ENCODE data around the gene PRDX6.
"Not testable (repeated sequence)": the region's sequence is repeated elsewhere in the genome, so short reads cannot be mapped to it uniquely, and the experiment has no call there.

Gene PRDX6

DNA sequence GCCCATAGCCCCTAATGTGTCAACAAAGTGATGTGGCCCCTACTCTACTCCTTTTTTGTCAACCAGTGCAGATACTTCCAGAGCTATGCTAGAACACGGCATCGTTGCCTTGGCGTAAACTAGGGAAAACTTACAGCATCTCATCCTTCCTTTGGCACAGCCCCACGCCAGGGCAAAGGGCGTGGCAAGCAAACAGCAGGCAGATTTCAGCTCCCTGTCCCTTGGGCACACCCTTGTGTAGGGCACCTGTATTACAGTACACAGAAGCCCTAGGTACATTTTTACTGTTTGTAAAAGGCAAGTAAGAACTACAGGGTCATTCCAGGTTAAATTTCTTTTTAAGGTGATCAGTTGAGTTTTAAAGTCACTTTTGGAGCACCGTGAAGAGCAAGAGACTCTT lies 29.3 kb downstream of the PRDX6 start:
- POLR2A ChIA-PET: no interaction called here
- H3K4me3 ChIP-seq (ENCODE audit: low read depth, low read length): no peak overlapping the region
- TF ChIP-seq CTCF (IDR thresholded peaks at IDR 0.05; ENCODE audit: insufficient read depth, low read length, missing control alignments): no peak
- CTCF ChIA-PET: interaction anchor here (1.8 kb wide), 1 partner anchor 11 kb away, joined by 7 read pairs; no protein-coding TSS in a partner anchor
- no peak for DNase-seq (ENCODE audit: low read depth, low spot score)

DNA sequence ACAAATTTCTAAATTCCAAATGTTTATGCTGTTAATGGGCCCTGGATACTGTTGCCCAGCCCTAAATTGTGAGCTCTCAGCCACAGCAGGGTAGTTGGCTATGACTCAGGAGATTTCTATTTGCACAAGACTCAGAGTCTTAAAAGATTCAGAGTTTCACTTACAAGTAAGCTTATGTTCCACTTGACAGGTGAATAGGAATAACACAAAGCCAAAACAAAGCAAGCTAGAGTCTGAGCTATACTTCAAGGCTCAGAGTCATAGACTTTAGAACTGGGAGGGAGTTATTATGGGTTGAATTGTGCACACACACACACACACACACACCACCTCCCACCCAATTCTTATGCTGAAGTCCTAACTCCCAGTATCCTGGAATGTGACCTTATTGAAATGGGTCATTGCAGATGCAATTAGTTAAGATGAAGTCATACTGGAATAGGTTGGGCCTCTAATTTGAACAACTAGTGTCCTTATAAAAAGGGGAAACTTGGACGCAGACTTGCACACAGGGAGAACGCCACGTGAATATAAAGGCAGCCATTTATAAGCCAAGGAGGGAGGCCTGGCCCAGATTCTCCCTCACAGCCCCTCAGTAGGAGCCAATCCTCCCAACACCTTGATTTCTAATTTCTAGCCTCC lies 30.2 kb downstream of the PRDX6 start:
- H3K4me3 ChIP-seq (ENCODE audit: low read depth, low read length): no peak overlapping the region
- ChIA-PET POLR2A (no interaction called here), CTCF (no interaction called here)
- peak; percentile 50 for DNase-seq (ENCODE audit: low read depth, low spot score)
- no peak for TF ChIP-seq CTCF (IDR thresholded peaks at IDR 0.05; ENCODE audit: insufficient read depth, low read length, missing control alignments)

DNA sequence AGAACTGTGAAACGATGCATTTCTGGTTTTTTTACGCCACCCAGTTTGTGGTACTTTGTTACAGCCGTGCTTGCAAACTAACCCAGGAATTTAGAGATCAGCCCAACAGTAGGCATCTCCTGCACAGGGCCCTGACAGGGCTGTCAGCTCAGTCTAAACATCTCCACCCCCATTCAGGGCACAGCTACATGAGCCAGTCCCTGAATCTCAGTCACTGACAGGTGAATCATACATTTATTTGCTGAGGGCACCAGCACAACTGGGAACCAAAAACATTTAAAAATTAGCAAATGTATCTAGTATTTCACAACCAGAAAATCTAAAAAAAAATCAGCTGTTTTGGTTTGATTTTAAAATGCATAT lies 30.7 kb downstream of the PRDX6 start:
- H3K4me3 ChIP-seq (ENCODE audit: low read depth, low read length): no peak overlapping the region
- TF ChIP-seq CTCF (IDR thresholded peaks at IDR 0.05; ENCODE audit: insufficient read depth, low read length, missing control alignments): no peak
- POLR2A ChIA-PET: no interaction called here
- no peak for DNase-seq (ENCODE audit: low read depth, low spot score)
- CTCF ChIA-PET: no interaction called here

DNA sequence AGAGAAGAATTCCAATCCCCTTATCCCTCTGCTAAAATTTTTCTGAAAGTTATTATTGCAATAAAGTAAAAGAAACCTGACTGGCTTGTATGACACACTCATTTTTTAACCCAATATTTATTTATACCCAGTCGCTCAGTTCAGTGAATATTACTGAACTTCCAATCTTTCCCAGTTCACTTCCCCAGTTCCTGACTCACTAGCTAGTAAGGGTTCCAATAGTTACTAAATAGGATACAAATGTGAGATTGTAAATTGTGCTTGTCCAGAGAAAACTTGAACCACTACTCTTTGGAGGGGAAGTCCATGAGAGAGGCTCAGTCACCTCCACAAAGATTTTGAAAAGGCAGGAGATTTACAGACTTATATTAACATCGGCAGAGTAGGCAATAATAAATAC lies 31.4 kb downstream of the PRDX6 start:
- no peak for DNase-seq (ENCODE audit: low read depth, low spot score)
- ChIA-PET POLR2A (no interaction called here), CTCF (no interaction called here)

GRCh38 chr1:173509797-173510196 lies 32.7 kb downstream of the PRDX6 start:
- ChIA-PET POLR2A (no interaction called here), CTCF (interaction anchor here (1.2 to 1.7 kb wide), 2 partner anchors 9 to 78 kb away, joined by 3 to 4 read pairs; no protein-coding TSS in a partner anchor)
- no peak for TF ChIP-seq CTCF (IDR thresholded peaks at IDR 0.05; ENCODE audit: insufficient read depth, low read length, missing control alignments)
- no peak for DNase-seq (ENCODE audit: low read depth, low spot score)
- H3K4me3 ChIP-seq (ENCODE audit: low read depth, low read length): no peak overlapping the region

More for the DNA sequence above, 31.4 kb downstream of the PRDX6 start:
- H3K4me3 ChIP-seq (ENCODE audit: low read depth, low read length): no peak overlapping the region
- no peak for TF ChIP-seq CTCF (IDR thresholded peaks at IDR 0.05; ENCODE audit: insufficient read depth, low read length, missing control alignments)

DNA sequence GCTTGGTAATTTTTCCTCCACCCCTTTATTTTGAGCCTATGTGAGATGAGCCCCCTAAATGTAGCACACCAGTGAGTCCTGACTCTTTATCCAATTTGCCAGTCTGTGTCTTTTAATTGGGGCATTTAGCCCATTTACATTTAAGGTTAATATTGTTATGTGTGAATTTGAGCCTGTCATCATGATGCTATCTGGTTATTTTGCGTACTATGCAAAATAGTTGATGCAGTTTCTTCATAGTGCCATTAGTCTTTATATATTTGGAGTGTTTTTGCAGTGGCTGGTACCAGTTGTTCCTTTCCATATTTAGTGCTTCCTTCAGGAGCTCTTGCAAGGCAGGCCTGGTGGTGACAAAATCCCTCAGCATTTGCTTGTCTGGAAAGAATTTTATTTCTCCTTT lies 37.4 kb downstream of the PRDX6 start:
- CTCF ChIA-PET; H3K4me3 ChIP-seq (ENCODE audit: low read depth, low read length); POLR2A ChIA-PET; DNase-seq (ENCODE audit: low read depth, low spot score): not testable (repeated sequence)

DNA sequence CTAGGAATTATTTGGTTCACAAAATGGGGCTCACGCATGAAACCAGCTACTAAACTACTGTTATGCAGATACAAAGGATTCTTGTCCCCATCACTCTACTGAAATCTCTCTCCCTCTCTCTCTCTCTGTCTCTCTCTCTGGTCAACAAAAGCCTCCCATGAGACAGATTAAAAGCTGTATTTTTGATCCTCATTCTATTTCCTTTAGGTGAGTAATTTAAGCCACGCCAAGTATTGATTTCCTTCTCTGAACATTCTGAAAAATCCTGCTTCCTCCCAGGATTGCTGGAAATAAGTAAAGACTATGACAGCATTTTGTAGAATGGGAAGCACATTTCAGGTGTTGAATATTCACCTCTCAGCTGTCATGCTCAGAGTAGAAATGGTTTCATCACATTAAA lies 43.7 kb downstream of the PRDX6 start:
- CTCF ChIA-PET: interaction anchor here (1.2 kb wide), 1 partner anchor 13 kb away, joined by 4 read pairs; no protein-coding TSS in a partner anchor
- TF ChIP-seq CTCF (IDR thresholded peaks at IDR 0.05; ENCODE audit: insufficient read depth, low read length, missing control alignments): no peak
- H3K4me3 ChIP-seq (ENCODE audit: low read depth, low read length): no peak overlapping the region
- no peak for DNase-seq (ENCODE audit: low read depth, low spot score)
- POLR2A ChIA-PET: interaction anchor here (0.7 kb wide), 1 partner anchor 1502 kb away, joined by 3 read pairs; the partner anchor contains the start of gene MRPS14

Measured in AG04449 (cell line).